ENCODE results near the gene TBL1Y. TPM values are rescaled to one million over a fixed set of nuclear protein-coding genes. Genes with fewer than 3 reads are reported as not detected.
"Not testable (repeated sequence)": the region's sequence is repeated elsewhere in the genome, so short reads cannot be mapped to it uniquely, and the experiment has no call there.

TBL1Y gene
- total RNA-seq, 1 donor from 2014 or later = not detected

DNA sequence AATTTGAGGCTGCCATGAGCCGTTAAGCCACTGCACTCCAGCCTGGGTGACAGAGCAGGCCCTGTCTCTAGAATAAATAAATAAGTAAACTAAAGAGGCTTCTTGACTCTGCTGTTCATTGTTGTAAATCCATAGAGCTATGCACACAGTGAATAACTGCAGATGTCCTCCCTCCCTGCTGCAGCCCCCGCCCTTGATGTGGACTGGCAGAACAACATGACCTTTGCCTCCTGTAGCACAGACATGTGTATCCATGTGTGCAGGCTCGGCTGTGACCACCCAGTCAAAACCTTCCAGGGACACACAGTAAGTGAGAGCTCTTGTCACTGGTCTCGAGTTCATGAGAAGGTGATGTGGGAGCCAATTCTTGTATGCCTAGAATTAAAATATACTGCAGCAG lies 170.1 kb downstream of the TBL1Y start:
- DNase-seq (ENCODE audit: low spot score) = not testable (repeated sequence)

- DNase-seq (ENCODE audit: low spot score) = no peak
These were observed 175.1 kb downstream of the TBL1Y start for GRCh38 chrY:7085606-7086005.

DNA sequence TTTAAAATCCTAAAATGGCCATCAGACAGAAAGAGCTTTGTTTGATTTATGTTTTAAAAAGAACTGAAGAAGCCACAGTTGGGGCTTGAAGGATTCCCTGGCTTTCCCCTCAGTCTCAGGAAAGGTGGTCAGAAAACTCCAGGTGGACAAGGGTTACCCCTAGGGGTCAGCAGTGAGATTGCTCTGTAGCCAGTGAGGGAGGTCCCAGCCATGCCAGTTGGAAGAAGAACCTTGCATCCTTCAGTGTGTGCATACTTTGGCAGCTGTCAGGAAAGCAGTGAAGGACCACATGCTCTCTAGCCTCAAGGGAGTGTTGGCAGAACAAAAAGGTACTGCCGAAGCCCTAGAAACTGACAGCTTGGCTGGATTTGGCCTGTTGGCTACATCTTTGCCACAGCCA lies 182.3 kb downstream of the TBL1Y start:
- no peak for DNase-seq (ENCODE audit: low spot score)

DNA sequence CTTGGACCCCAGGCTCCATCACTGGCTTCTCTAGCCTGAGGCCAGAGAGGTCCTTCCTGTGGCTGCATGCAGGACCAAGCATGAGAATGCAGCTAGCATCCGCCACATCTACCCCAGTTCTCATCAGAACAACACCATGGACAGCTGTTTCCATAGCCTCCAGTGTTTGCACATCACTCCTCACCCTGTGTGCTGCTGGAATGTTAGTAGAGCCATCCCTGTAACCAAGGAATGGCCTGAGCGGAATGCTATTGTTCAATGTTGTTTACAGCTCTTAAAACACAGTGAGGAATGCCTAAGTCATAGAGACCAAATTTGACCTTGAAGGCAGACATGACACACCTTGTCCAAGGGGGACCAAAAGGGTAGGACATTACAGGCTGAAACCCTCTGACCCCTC lies 183.9 kb downstream of the TBL1Y start:
- DNase-seq (ENCODE audit: low spot score) = no peak

DNA sequence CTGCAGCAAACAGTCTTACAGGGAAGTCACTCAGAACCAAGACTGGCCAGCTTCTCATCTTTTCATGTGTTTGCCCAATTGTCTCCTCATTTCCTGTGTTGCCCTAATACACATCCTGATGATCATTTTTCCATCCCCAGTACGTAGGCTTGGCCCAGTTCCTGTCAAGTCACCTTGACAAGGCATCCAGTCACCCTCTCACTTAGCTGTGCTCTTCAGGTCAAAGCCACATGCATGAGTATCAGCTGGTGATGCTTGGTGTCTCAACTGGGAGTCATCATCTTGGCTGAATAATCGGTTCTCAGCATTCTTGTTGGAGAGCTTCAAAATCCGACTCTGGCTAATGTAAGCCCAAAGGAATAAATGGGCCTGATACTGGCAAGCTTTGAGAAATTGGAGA lies 186.5 kb downstream of the TBL1Y start:
- no peak for DNase-seq (ENCODE audit: low spot score)

- no peak for DNase-seq (ENCODE audit: low spot score)
These were observed 189.2 kb downstream of the TBL1Y start for GRCh38 chrY:7099742-7100141.

- no peak for DNase-seq (ENCODE audit: low spot score)
These were observed 192.2 kb downstream of the TBL1Y start for GRCh38 chrY:7102680-7103079.

DNA sequence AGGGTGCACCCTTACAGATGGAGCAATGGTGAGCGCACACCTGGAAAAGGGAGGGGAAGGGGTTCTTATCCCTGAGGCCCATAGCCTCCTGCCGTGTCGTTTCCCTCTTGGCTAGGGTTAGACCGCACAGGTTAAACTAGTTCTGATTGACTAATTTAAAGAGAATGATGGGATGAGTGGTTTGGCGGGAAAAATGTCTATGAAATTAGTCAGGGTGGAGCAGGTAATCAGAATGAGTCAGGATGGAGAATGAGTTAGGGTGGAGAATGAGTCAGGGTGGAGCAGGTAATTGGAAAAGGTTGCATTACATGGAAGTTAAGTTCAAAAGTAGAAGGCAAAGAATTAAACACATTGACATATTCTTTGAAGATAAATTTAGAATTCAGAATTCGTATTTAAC lies 196.7 kb downstream of the TBL1Y start:
- DNase-seq (ENCODE audit: low spot score) = no peak

GRCh38 chrY:7110086-7110485 lies 199.6 kb downstream of the TBL1Y start:
- DNase-seq (ENCODE audit: low spot score) = no peak

- no peak for DNase-seq (ENCODE audit: low spot score)
These were observed 205.4 kb downstream of the TBL1Y start for GRCh38 chrY:7115871-7116270.

DNA sequence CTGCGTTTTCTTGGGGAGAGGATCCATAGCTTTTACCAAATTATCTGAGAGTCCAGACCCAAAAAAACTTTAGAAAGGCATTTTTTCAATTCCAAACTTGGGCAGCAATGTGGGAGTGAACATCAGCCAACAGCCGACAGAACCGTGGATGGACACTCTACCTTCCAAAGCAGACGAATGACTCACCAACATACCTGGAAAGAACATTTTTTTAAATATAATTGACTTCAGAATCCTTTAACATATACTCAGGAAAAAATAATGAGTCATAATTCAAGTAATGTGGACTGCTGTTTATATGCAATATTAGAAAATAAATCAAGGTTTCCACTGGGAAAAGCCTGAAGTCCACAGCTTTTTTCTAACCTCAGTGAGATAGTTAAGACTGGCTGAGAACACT lies 211.7 kb downstream of the TBL1Y start:
- no peak for DNase-seq (ENCODE audit: low spot score)

DNA sequence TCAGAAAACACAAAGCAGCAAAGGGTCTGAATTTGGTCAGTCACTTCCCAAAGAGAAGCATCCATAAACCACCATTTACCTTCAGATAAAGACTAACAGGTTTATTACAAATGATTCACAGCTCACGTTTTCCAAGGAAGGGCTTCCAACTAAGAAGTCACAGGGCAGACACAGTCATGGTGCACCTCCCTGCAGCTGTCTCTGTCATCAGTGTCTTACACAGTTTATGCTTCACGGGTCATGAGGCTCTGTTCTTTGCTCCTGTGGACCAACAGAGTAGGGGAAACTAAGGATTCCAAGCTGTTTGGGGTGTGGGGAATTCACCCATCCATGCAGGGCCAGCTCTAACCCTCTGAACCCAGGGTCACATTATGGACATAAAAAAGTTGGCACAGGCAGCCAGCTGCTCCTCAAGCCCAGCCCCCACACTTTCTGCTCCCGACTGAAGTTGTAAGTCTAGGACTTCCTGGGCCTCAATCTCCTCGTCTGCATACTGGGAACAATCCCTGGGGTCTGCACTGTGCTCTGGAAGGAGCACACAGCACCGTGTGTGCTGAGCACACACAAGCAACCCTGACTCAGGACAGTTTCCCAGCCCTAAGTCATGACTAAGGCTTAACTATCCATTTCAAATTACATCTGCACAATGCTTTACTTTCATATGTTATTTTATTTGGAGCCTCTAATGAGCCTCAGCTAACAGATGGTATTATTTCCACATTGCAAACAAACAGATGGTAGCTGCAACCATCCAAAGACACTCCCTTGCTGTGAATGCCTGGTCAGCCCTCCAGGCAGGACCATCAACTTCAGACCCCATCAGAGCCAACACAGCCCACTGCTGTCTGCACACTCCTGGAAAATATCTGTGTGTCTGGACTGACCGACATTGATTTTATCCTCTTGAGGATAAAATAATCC lies 214.9 kb downstream of the TBL1Y start:
- DNase-seq (ENCODE audit: low spot score) = no peak

DNA sequence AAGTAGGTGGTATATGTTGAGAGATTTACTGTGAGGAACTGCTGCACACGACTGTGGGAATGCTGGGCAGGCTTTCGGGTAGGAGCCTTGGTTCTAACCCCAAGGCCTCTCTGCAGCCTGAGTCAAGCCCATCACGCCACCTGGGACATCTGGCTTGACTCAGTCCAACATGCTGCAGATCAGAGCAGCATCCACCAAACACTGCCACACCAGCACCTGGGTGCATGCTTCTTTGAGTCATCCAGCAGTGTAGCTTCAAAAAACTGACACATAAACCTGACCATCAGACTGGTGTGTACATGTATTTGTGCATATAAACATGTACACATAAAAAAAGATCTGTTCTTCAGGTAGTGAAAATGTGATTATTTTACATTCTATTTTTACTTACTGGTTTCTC lies 217.7 kb downstream of the TBL1Y start:
- DNase-seq (ENCODE audit: low spot score) = no peak

Other genes with a start within 250 kb of the TBL1Y start
- gene AMELY, start 1.1 kb downstream of the TBL1Y start, total RNA-seq = not detected